Adipocyte (in vitro differentiated cells): Measurements from ENCODE around the gene DIAPH1.
A peak's percentile ranks its signal among the peaks of the same experiment; 100 is the strongest.
"Not testable (repeated sequence)": the region's sequence is repeated elsewhere in the genome, so short reads cannot be mapped to it uniquely, and the experiment has no call there.

Source experiments
- DNase-seq: peaks from one replicate; pipeline ENCODE4 v3.0.0-alpha.2; 2015; ENCODE audit warnings: low read depth
- H3K27me3 ChIP-seq: replicated peaks from 2 replicates; pipeline ENCODE4 v1.7.0; 2013; ENCODE audit warnings: mild to moderate bottlenecking, low read length, moderate library complexity; ENCODE audit not compliant: control insufficient read depth, insufficient read depth
- H3K36me3 ChIP-seq: 2 replicates; pipeline ENCODE4 v1.7.0; 2013; ENCODE audit warnings: low read length, mild to moderate bottlenecking, moderate library complexity; ENCODE audit not compliant: control insufficient read depth, insufficient read depth, severe bottlenecking
- H3K4me1 ChIP-seq: 2 replicates; pipeline ENCODE4 v1.7.0; 2013; ENCODE audit warnings: mild to moderate bottlenecking, low read length, moderate library complexity; ENCODE audit not compliant: control insufficient read depth, insufficient read depth
- H3K4me3 ChIP-seq: 2 replicates; pipeline ENCODE4 v1.7.0; 2013; ENCODE audit warnings: mild to moderate bottlenecking, low read length, moderate library complexity
- H3K9ac ChIP-seq: 2 replicates; pipeline ENCODE4 v1.7.0; 2013; ENCODE audit warnings: mild to moderate bottlenecking, low read length, moderate library complexity
- H3K9me3 ChIP-seq: 2 replicates; pipeline ENCODE4 v1.7.0; 2013; ENCODE audit warnings: mild to moderate bottlenecking, low read length, moderate library complexity; ENCODE audit not compliant: control insufficient read depth

Gene DIAPH1

GRCh38 chr5:141628175-141628788, 9.5 kb upstream of the DIAPH1 start:
- Histone ChIP-seq H3K27me3 (no peaks in the 10 kb centered on the region), H3K4me1 (peaks cover 11% of the 10 kb centered on the region), H3K9me3 (no peaks in the 10 kb centered on the region), H3K4me3 (no peak overlapping the region), H3K36me3 (peaks cover 71% of the 10 kb centered on the region), H3K9ac (no peak overlapping the region)
- no peak for DNase-seq

- Histone ChIP-seq H3K9me3 (no peaks in the 10 kb centered on the region), H3K4me3 (no peak overlapping the region), H3K9ac (no peak overlapping the region), H3K27me3 (no peaks in the 10 kb centered on the region), H3K36me3 (peaks cover 82% of the 10 kb centered on the region), H3K4me1 (peaks cover 15% of the 10 kb centered on the region)
- DNase-seq = no peak
These were observed 4.8 kb upstream of the DIAPH1 start for GRCh38 chr5:141623611-141624010.

- H3K4me3 ChIP-seq = no peak overlapping the region
- no peaks in the 10 kb centered on the region for H3K27me3 ChIP-seq
- DNase-seq = no peak
- H3K4me1 ChIP-seq = peaks cover 11% of the 10 kb centered on the region
- no peak overlapping the region for H3K9ac ChIP-seq
- peaks cover 78% of the 10 kb centered on the region for H3K36me3 ChIP-seq
- no peaks in the 10 kb centered on the region for H3K9me3 ChIP-seq
These were observed 4.4 kb upstream of the DIAPH1 start for GRCh38 chr5:141623186-141623585.

GRCh38 chr5:141618030-141618803, 583 bp downstream of the DIAPH1 start:
- H3K27me3 ChIP-seq = no peaks in the 10 kb centered on the region
- H3K36me3 ChIP-seq = peaks cover 34% of the 10 kb centered on the region
- H3K4me1 ChIP-seq = peaks cover 24% of the 10 kb centered on the region
- DNase-seq = peak; percentile 58
- H3K9ac ChIP-seq = peak overlapping the region; percentile 88
- no peaks in the 10 kb centered on the region for H3K9me3 ChIP-seq
- H3K4me3 ChIP-seq = peak overlapping the region; percentile 86

- Histone ChIP-seq H3K9ac (peak overlapping the region; percentile 88), H3K4me3 (peak overlapping the region; percentile 86), H3K4me1 (peaks cover 24% of the 10 kb centered on the region), H3K36me3 (peaks cover 29% of the 10 kb centered on the region), H3K9me3 (no peaks in the 10 kb centered on the region), H3K27me3 (no peaks in the 10 kb centered on the region)
- no peak for DNase-seq
These were observed 1.1 kb downstream of the DIAPH1 start for GRCh38 chr5:141617682-141618029.

GRCh38 chr5:141617128-141617527, 1.7 kb downstream of the DIAPH1 start:
- Histone ChIP-seq H3K9ac (peak overlapping the region; percentile 88), H3K27me3 (no peaks in the 10 kb centered on the region), H3K9me3 (no peaks in the 10 kb centered on the region), H3K4me3 (peak overlapping the region; percentile 86), H3K4me1 (peaks cover 24% of the 10 kb centered on the region), H3K36me3 (peaks cover 24% of the 10 kb centered on the region)
- DNase-seq = no peak

- Histone ChIP-seq H3K4me3 (peak overlapping the region; percentile 86), H3K9me3 (no peaks in the 10 kb centered on the region), H3K36me3 (peaks cover 14% of the 10 kb centered on the region), H3K4me1 (peaks cover 24% of the 10 kb centered on the region), H3K9ac (no peak overlapping the region), H3K27me3 (no peaks in the 10 kb centered on the region)
- DNase-seq = no peak
These were observed 2.6 kb downstream of the DIAPH1 start for GRCh38 chr5:141615991-141616720.

GRCh38 chr5:141613344-141613743, 5.5 kb downstream of the DIAPH1 start:
- H3K4me1 ChIP-seq = peaks cover 20% of the 10 kb centered on the region
- no peaks in the 10 kb centered on the region for H3K27me3 ChIP-seq
- no peaks in the 10 kb centered on the region for H3K36me3 ChIP-seq
- H3K9me3 ChIP-seq = no peaks in the 10 kb centered on the region
- no peak overlapping the region for H3K9ac ChIP-seq
- no peak overlapping the region for H3K4me3 ChIP-seq
- DNase-seq = no peak

GRCh38 chr5:141611289-141611688, 7.5 kb downstream of the DIAPH1 start:
- no peaks in the 10 kb centered on the region for H3K9me3 ChIP-seq
- H3K4me3 ChIP-seq = no peak overlapping the region
- H3K4me1 ChIP-seq = peaks cover 1% of the 10 kb centered on the region
- no peak overlapping the region for H3K9ac ChIP-seq
- no peaks in the 10 kb centered on the region for H3K36me3 ChIP-seq
- H3K27me3 ChIP-seq = no peaks in the 10 kb centered on the region
- no peak for DNase-seq

- not testable (repeated sequence) for H3K27me3 ChIP-seq, DNase-seq, H3K9ac ChIP-seq, H3K4me3 ChIP-seq, H3K36me3 ChIP-seq, H3K9me3 ChIP-seq
- H3K4me1 ChIP-seq = peaks cover 10% of the 10 kb centered on the region
These were observed 8.9 kb downstream of the DIAPH1 start for GRCh38 chr5:141609921-141610320.

GRCh38 chr5:141609044-141609443, 9.8 kb downstream of the DIAPH1 start:
- no peak for DNase-seq
- no peak overlapping the region for H3K9ac ChIP-seq

More at GRCh38 chr5:141609044-141609443, 9.8 kb downstream of the DIAPH1 start:
- Histone ChIP-seq H3K4me3 (no peak overlapping the region), H3K4me1 (peaks cover 19% of the 10 kb centered on the region), H3K27me3 (no peaks in the 10 kb centered on the region), H3K36me3 (no peaks in the 10 kb centered on the region), H3K9me3 (no peaks in the 10 kb centered on the region)
